Measurements from ENCODE around the gene TK2. TPM values are rescaled to one million over a fixed set of nuclear protein-coding genes. Genes with fewer than 3 reads are reported as not detected.
A peak's percentile ranks its signal among the peaks of the same experiment; 100 is the strongest.

The TK2 gene
- total and polyA plus RNA-seq, 4 donors = 10.5 to 31.9 (median 21.0) TPM

DNA sequence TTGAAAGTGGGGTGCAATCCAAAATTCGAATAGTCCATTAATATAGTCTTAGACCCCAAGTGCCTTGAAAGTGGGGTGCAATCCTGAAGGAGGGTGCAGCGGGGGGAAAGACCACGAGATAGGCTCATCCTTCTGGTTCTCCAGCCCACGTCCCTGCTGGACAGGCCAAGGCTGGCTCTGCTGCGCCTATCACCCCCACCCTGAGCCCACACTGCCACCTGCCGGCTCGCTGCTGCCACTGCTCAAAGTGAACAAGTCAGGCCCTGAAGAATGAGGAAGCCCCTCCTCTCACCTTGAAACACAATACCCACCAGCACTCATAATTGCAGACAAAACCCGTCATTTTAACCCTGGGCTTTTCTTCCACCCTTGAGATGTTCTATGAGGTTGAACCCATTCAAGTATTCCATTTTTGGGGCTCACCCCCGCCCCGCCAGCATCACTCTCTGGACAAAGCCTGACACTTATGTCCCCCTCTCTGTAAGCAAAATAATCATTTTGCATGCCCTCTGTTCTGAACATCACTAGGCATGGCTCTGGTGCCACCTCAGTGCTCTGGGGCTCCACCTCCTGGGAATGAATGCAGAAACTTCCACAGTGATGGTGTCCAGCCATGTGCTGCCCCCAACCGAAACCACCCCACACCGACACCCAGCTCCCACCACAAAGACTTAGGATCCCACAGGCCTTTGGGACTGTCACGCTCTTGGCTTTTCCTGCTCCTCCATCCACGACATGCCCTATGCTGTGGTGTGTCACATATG is 66.1 kb downstream of the TK2 start:
- WGBS = 42% methylated on average over 14 of the region's 14 CpGs

GRCh38 chr16:66481943-66482390 is 68.0 kb downstream of the TK2 start:
- no peaks in the 10 kb centered on the region for H3K9me3 ChIP-seq (ENCODE audit: control insufficient read depth in 4 of 4, low read length in 3 of 4)
- H3K27ac ChIP-seq (ENCODE audit: low read depth in 1 of 2, low read length in 2 of 2) = no peak overlapping the region
- no peak for DNase-seq (ENCODE audit: low spot score)
- H3K4me1 ChIP-seq (ENCODE audit: control insufficient read depth in 4 of 4, insufficient read depth in 4 of 4, low read length in 3 of 4) = peaks cover 0 to 8% (median under 1%) of the 10 kb centered on the region in 4 donors
- H3K27me3 ChIP-seq (ENCODE audit: control insufficient read depth in 4 of 4, insufficient read depth in 4 of 4, low read length in 3 of 4) = peaks cover 0 to 3% (median 0%) of the 10 kb centered on the region in 4 donors
- H3K4me3 ChIP-seq (ENCODE audit: low read depth in 1 of 3, low read length in 3 of 3) = no peak overlapping the region
- no peaks in the 10 kb centered on the region for H3K36me3 ChIP-seq (ENCODE audit: control insufficient read depth in 4 of 4, insufficient read depth in 3 of 4, low read depth in 1 of 4, low read length in 3 of 4)
- 75% methylated on average over 7 of the region's 7 CpGs for WGBS
- TF ChIP-seq GABPA (IDR thresholded peaks at IDR 0.05 in 1 of 2, conservative IDR thresholded peaks at IDR 0.05 in 1 of 2) = no peak
- no peak for TF ChIP-seq TAF1 (conservative IDR thresholded peaks at IDR 0.05)
- TF ChIP-seq HNF4A (conservative IDR thresholded peaks at IDR 0.05) = no peak
- TF ChIP-seq ATF3 (IDR thresholded peaks at IDR 0.05) = no peak
- no peak for TF ChIP-seq HNF4G (IDR thresholded peaks at IDR 0.05)
- TF ChIP-seq, protein P1, sequence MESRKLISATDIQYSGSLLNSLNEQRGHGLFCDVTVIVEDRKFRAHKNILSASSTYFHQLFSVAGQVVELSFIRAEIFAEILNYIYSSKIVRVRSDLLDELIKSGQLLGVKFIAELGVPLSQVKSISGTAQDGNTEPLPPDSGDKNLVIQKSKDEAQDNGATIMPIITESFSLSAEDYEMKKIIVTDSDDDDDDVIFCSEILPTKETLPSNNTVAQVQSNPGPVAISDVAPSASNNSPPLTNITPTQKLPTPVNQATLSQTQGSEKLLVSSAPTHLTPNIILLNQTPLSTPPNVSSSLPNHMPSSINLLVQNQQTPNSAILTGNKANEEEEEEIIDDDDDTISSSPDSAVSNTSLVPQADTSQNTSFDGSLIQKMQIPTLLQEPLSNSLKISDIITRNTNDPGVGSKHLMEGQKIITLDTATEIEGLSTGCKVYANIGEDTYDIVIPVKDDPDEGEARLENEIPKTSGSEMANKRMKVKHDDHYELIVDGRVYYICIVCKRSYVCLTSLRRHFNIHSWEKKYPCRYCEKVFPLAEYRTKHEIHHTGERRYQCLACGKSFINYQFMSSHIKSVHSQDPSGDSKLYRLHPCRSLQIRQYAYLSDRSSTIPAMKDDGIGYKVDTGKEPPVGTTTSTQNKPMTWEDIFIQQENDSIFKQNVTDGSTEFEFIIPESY (IDR thresholded peaks at IDR 0.05) = no peak
- TF ChIP-seq, protein P2, sequence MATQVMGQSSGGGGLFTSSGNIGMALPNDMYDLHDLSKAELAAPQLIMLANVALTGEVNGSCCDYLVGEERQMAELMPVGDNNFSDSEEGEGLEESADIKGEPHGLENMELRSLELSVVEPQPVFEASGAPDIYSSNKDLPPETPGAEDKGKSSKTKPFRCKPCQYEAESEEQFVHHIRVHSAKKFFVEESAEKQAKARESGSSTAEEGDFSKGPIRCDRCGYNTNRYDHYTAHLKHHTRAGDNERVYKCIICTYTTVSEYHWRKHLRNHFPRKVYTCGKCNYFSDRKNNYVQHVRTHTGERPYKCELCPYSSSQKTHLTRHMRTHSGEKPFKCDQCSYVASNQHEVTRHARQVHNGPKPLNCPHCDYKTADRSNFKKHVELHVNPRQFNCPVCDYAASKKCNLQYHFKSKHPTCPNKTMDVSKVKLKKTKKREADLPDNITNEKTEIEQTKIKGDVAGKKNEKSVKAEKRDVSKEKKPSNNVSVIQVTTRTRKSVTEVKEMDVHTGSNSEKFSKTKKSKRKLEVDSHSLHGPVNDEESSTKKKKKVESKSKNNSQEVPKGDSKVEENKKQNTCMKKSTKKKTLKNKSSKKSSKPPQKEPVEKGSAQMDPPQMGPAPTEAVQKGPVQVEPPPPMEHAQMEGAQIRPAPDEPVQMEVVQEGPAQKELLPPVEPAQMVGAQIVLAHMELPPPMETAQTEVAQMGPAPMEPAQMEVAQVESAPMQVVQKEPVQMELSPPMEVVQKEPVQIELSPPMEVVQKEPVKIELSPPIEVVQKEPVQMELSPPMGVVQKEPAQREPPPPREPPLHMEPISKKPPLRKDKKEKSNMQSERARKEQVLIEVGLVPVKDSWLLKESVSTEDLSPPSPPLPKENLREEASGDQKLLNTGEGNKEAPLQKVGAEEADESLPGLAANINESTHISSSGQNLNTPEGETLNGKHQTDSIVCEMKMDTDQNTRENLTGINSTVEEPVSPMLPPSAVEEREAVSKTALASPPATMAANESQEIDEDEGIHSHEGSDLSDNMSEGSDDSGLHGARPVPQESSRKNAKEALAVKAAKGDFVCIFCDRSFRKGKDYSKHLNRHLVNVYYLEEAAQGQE (IDR thresholded peaks at IDR 0.05) = no peak
- no peak for TF ChIP-seq CTCF (IDR thresholded peaks at IDR 0.05; ENCODE audit: low read depth, low read length, missing input control)
- no peak for TF ChIP-seq JUND (IDR thresholded peaks at IDR 0.05)
- no peak for TF ChIP-seq EGR1 (IDR thresholded peaks at IDR 0.05; ENCODE audit: low read depth in 2 of 2)
- no peak for TF ChIP-seq YY1 (IDR thresholded peaks at IDR 0.05)
- no peak overlapping the region for H3K9ac ChIP-seq (ENCODE audit: low read depth in 1 of 2, low read length in 2 of 2)

More for the DNA sequence above, 66.1 kb downstream of the TK2 start:
- Histone ChIP-seq H3K36me3 (ENCODE audit: control insufficient read depth in 4 of 4, insufficient read depth in 3 of 4, low read depth in 1 of 4, low read length in 3 of 4) (no peaks in the 10 kb centered on the region), H3K27ac (ENCODE audit: low read depth in 1 of 2, low read length in 2 of 2) (no peak overlapping the region), H3K4me1 (ENCODE audit: control insufficient read depth in 4 of 4, insufficient read depth in 4 of 4, low read length in 3 of 4) (peaks cover 0 to 4% (median under 1%) of the 10 kb centered on the region in 4 donors), H3K4me3 (ENCODE audit: low read depth in 1 of 3, low read length in 3 of 3) (no peak overlapping the region), H3K27me3 (ENCODE audit: control insufficient read depth in 4 of 4, insufficient read depth in 4 of 4, low read length in 3 of 4) (no peaks in the 10 kb centered on the region), H3K9me3 (ENCODE audit: control insufficient read depth in 4 of 4, low read length in 3 of 4) (no peaks in the 10 kb centered on the region), H3K9ac (ENCODE audit: low read depth in 1 of 2, low read length in 2 of 2) (no peak overlapping the region)
- TF ChIP-seq HNF4G (IDR thresholded peaks at IDR 0.05) (no peak), RXRA (IDR thresholded peaks at IDR 0.05) (no peak), TAF1 (conservative IDR thresholded peaks at IDR 0.05) (no peak), ATF3 (IDR thresholded peaks at IDR 0.05) (no peak), CTCF (IDR thresholded peaks at IDR 0.05; ENCODE audit: low read depth, low read length, missing input control) (peak; percentile 92), RAD21 (IDR thresholded peaks at IDR 0.05) (peak; percentile 82 to 94)
- DNase-seq (ENCODE audit: low spot score) = peak; percentile 74

Measured in liver (tissue), 9 donors.